GM10248 (cell line): ENCODE data around the gene CAPN15.

Source experiments
- CTCF ChIA-PET: fragments of 300-600 bp; sonication (Branson Sonifier 250); formaldehyde crosslinking; extraction: SDS; loops from one replicate; lab custom pipeline; 2021; ENCODE audit warnings: antibody characterized with exemption; lab: Yijun Ruan, JAX
- POLR2A ChIA-PET: fragments of 350-650 bp; sonication (Branson Sonifier 250); formaldehyde crosslinking; extraction: SDS; loops from one replicate; lab custom pipeline; 2020; ENCODE audit warnings: antibody characterized with exemption; lab: Yijun Ruan, JAX
- DNase-seq: peaks from one replicate; pipeline ENCODE4 v3.0.0; 2012; ENCODE audit errors: extremely low spot score
- TF ChIP-seq, protein P1 (sequence below): IDR thresholded peaks from 2 replicates; pipeline ENCODE4 v1.5.1; 2012; ENCODE audit warnings: mild to moderate bottlenecking, low read depth; ENCODE audit errors: extremely low read depth, missing control alignments, control extremely low read depth

Gene CAPN15

DNA sequence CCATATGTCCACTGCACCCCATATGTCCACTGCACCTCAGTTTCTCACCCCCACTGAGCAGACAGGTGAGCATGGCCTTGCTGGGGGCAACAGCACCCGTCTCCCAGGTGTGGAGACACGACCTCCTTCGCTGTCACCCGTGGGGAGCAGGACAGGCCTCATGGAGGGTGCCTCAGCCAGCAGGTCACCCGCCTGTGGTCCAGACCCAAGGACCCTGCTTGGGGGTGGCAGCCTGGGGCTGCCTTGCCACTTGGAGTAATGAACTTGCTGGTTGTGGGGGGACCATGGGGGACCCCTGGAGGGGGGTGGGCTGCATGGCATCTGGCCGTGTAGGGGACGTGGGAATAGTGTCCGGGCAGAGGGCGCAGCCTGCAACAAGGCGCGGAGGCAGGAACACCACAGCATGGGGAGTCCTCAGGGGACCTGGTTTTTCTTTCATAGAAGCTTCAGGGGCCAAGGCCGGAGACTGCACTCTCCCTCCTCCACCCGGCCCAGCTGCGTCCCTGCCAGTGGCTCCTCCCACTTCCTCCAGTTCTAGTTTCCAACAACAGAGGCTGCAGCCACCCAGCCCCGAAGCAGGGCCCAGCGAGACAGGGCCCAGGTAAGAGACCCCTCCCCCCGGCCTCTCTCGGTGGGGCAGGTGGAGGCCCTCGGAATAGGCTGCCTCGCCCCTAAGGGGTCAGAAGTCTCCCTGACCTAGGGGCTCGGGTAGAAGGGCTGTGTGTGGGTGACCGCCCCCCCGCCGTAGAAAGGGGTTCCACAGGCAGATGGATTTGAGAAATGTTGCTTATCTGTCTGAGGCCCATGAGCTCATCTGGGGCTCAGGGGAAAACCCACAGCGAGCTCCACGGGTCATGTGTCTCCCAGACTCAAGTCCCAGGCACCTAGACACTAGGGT lies 39.2 kb downstream of the CAPN15 start, which contains the start of gene NHLRC4:
Gene NHLRC4 (plus strand): TSS at position 531 of the 898 bp plus-strand sequence. CDS start 1,043 bp downstream, outside the sequence.
- peak; percentile 91 for DNase-seq
- TF ChIP-seq, protein P1, sequence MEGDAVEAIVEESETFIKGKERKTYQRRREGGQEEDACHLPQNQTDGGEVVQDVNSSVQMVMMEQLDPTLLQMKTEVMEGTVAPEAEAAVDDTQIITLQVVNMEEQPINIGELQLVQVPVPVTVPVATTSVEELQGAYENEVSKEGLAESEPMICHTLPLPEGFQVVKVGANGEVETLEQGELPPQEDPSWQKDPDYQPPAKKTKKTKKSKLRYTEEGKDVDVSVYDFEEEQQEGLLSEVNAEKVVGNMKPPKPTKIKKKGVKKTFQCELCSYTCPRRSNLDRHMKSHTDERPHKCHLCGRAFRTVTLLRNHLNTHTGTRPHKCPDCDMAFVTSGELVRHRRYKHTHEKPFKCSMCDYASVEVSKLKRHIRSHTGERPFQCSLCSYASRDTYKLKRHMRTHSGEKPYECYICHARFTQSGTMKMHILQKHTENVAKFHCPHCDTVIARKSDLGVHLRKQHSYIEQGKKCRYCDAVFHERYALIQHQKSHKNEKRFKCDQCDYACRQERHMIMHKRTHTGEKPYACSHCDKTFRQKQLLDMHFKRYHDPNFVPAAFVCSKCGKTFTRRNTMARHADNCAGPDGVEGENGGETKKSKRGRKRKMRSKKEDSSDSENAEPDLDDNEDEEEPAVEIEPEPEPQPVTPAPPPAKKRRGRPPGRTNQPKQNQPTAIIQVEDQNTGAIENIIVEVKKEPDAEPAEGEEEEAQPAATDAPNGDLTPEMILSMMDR: no peak
- ChIA-PET POLR2A (interaction anchor here (0.5 kb wide), 1 partner anchor 1398 kb away, joined by 3 read pairs; the partner anchor contains the start of gene RPS2), CTCF (interaction anchor here (1.1 kb wide), 2 partner anchors 10 to 13 kb away, joined by 3 to 4 read pairs; no protein-coding TSS in a partner anchor)

DNA sequence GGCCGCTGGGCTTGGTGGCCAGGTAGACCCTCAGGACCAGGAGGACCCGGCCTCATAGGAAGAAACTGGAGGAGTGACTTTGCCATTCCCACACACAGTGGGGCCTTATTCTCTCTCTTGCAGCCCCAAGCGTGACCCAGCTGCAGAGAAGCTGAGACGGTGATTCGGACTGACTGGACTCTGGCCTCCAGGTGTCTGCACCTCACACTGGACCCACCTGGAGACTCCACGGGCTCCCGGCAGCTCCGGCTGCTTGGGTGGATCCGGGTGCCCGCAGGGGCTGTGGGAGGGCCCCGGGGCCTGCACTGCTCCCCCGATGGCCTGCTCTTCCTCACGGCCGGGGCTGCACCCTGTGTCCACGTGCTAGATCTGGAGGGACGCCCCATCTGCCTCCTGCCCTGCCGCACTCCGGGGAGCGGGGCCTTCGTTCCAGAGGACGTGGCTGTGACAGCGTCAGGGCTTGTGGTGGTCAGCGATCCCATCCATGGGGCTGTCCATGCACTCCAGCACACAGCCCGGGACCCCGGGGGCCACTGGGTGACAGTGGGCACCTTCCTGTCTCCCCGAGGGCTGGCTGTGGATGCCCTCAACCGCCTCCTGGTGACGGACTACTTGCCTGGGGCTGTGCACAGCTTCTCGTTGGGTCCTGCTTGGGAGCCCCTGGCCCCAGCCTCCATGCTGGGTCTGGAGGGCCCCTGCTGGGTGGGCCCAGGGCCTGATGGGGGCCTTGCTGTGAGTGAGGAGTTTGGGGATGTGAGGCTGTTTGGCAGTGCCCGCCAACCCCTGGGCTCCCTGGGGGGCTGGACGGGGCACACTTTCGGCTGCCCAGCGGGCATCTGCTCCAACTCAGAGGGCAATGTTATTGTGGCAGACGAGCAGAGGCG lies 40.1 kb downstream of the CAPN15 start:
- ChIA-PET CTCF (interaction anchor here (1.1 kb wide), 2 partner anchors 9 to 12 kb away, joined by 3 to 4 read pairs; no protein-coding TSS in a partner anchor), POLR2A (interaction anchor here (0.5 kb wide), 1 partner anchor 1397 kb away, joined by 3 read pairs; the partner anchor contains the start of gene RPS2)
- no peak for DNase-seq

DNA sequence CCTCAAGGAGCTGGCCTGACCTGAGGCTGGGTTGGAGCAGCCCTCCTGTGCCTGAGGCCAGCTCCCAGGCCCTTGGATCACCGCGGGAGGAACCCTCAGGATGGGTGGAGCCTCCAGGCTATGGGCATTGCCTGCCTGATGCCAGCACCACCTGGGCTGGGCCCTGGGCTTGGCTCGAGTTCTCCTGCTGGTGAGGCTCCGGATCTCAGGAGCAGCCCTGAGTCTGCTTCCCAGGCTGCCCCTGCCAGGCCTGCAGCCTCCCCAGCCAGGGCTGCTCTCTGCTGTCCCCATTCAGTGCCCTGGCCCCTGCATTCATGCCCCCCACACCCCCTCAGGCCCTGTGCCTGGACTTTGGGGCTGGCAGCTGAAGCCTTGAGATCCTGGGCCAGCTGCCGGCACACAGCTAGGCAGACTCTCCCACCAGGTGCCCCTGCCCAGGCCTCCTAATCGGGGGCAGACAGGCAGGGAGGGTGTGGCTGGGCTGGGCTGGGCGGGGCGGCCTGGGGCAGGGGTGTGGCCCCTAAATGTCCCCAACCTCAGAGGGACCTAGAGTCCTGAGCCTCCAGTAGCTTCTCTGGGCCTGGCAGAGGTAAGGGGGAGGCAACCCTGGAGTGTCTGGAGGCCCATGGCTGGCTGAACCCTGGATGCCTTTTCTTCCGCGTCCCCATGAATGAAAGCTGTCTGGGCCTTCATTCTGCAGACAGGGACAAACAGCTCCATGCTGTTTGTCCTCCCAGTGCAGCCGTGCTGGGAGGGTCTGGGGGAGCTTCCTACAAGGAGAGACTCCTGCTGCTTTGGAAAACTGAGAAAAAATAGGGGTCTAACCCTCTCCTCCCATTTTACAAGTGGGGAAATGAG lies 41.1 kb downstream of the CAPN15 start:
- no peak for DNase-seq
- ChIA-PET CTCF (no interaction called here), POLR2A (no interaction called here)
- TF ChIP-seq, protein P1: no peak

More for the DNA sequence above, 40.1 kb downstream of the CAPN15 start:
- TF ChIP-seq, protein P1: no peak

DNA sequence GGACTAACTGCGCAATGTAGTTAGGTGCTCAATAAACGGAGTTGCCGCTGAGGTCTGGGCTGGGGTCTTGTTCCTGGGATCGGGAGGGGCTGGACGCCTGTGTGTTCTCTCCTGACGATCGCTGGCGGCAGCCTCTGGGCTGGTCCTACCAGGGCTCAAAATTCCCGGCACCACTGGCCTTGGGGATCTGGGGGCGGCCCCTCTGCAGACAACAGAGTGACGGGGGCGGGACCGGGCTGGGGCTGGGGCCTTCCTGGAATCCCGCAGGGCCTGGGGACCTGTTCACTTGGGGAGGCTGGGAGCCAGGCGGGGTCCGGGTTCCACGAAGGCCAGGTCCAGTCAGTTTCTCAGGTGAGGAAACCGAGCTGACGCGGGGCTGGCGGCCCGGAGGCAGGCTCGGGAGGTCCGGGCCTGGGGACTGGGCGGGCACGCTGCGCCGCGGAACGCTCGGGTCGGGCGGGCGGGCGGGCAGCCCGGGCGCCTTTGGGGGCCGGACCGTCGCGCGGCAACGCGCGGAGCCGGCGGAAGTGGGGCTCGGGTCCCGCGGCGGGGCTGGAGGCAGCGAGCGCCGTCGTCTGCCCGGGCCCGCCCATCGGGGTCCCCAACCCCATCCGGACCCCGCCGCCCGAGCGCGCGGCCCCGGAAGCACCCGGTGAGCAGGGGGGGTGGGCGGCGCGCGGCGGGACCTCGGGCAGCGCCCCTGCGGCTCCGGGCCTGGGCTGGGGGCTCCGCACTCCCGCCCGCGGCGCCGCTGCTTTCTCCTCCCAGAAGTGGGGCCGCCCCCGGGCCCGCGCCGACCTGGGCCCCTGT lies 42.1 kb downstream of the CAPN15 start, which contains the start of gene PIGQ:
Gene PIGQ (plus strand): TSS at position 524 of the 810 bp plus-strand sequence. CDS start 4,107 bp downstream, outside the sequence.
- peak; percentile 91 for DNase-seq
- TF ChIP-seq, protein P1: no peak
- CTCF ChIA-PET: no interaction called here
- POLR2A ChIA-PET: no interaction called here

DNA sequence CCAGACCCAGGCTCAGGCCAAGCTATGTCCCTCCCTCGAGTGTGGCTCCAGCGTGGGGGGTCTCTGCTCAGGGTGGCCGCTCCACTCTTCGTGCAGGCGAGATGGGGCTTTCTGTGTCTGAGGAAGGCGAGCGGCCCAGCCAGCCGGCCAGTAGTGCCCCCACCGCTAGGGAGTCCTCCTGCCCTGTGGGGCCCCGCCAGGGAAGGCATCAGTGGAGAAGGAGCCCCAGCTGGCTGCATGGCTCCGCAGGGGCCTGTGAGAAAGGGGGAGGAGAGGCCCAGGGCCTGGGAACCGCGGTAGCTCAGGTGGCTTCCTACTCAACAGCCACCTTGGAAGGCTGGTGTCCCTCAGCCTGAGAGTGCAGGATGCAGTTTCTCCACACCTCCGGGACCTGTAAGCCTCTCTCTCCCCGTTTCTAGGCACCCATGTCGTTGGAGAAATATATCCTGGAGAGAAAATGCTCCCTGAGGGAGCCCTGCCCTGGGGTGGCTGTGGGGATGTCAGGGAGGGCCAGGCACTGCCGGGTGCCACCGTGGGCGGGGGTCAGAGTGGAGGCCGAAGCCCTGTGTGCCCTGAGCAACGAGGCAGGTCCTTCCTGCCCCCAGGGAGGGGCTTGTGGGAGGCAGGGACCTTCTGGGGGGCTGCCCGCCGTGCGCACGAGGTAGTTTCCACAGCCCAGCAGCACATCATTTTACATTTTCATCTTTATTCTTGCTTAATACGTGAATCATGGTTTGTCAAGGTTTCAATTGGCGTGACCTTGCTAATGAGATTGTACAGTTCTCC lies 45.5 kb downstream of the CAPN15 start:
- DNase-seq: no peak
- TF ChIP-seq, protein P1: no peak
- CTCF ChIA-PET: interaction anchor here (1.3 kb wide), 1 partner anchor 17 kb away, joined by 3 read pairs; no protein-coding TSS in a partner anchor
- POLR2A ChIA-PET: no interaction called here
